HG03175 (cell line): ENCODE measurements around the gene ZDHHC5.
"Not testable (repeated sequence)": the region's sequence is repeated elsewhere in the genome, so short reads cannot be mapped to it uniquely, and the experiment has no call there.

Experiments used
- ATAC-seq: cut with Tn5 transposase; IDR thresholded peaks from one replicate; pipeline ENCODE4 v1.9.1; 2021; ENCODE audit warnings: mild to moderate bottlenecking, moderate library complexity; ENCODE audit not compliant: unreplicated experiment

The ZDHHC5 gene

DNA sequence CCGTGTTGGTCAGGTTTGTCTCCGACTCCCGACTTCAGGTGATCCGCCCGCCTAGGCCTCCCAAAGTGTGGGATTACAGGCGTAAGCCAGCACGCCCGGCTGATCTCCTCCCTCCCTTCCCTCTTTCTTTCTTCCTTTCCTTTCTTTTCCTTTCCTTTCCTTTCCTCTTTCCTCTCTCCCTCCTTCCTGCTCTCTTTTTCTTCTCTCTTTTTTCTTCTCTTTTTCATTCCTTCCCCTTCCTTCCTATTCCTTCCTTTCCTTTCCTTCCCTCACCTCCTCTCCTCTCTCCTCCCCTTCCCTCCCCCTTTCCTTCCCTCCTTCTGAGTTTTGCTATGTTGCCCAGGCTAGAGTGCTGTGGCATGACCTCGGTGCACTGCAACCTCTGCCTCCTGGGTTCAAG is 3.9 kb upstream of the ZDHHC5 start:
- ATAC-seq: no peak

DNA sequence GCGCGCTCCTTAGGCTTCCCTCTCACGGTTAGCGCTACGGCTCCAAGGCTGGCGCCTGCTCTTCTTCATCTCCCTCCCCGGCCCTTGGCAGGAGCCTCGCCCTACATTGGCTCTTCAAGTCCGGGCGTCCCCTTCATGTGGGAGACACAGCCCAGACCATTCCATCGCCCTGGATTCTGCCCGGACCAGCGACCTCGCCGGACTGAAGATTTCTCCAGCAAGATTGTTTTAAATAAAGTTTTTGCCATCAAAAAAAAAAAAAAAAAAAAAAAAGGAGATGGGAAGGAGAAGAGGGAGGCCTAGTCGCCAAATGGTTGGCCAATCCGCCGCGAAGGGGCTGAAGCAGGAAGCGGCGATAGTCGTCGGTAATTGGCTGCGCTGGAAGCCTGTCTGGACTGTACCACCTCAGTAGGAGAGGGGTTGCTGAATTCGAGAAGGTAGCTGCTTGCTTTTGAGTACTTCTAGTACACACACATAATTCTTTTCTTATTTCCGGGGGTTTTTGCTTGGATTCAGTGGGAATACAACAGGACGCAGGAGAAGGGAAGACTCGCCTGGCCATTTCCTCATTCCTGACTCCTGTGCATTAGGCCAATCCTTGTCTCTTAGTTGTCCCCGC is 688 bp upstream of the ZDHHC5 start:
- peak; percentile 68 for ATAC-seq

DNA sequence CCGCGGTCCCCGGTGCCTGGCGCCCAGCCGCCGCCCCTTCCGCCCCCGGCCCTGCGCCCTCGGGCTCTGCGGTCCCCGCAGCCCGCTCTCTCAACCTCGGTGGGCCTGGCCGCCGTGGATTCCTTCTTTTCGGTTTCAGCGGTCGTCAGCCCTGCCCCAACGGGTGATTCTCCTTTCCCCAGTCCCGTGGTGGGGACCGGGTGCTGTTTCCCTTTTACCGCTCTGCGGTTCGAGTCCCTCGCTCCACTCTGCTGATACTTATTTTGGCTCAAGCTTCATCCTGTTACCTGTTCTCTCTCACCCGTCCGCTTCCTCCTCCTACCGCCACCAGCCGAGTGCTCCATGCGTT is 494 bp downstream of the ZDHHC5 start:
- peak; percentile 8 for ATAC-seq

DNA sequence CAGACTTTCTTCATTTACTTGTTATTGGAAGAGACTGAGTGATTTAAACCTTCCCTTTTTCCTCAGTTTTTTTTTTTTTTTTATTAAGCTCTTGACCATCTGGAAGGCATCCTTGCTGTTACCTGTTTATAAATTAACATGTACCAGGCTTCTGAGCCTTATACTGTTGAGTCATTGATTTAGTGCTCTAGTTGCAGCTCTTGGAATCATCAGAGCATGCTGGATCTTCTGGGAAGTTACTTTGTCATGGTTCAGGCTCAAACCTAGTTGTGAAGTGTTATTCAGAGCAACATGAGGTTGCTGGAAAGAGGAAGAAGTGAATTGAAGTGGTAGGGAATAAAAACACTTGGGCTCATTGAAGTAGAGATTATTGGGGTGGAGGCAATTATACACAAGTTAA is 6.3 kb downstream of the ZDHHC5 start:
- no peak for ATAC-seq

GRCh38 chr11:57675176-57675941 is 7.4 kb downstream of the ZDHHC5 start:
- no peak for ATAC-seq

DNA sequence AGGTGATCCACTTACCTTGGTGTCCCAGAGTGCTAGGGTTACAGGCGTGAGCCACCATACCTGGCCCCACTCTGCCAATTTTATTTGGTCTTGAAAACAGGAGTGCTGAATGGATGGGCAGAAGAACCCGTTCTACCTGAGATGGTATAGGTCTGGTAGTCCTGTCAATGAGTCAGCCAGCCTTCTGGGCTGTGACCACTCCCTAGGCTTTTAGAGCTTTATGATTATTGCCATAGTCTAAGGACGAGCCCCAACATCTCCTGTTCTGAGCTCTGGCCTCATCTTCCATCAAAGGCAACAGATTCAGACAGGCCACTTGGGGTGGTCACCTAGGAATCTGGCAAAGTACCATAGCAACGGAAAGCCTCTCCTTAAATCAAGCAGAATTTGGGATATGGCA is 11.5 kb downstream of the ZDHHC5 start:
- ATAC-seq: no peak

- no peak for ATAC-seq
Measured at GRCh38 chr11:57680552-57680874, 12.6 kb downstream of the ZDHHC5 start.

GRCh38 chr11:57681168-57681567 is 13.3 kb downstream of the ZDHHC5 start:
- ATAC-seq: no peak

DNA sequence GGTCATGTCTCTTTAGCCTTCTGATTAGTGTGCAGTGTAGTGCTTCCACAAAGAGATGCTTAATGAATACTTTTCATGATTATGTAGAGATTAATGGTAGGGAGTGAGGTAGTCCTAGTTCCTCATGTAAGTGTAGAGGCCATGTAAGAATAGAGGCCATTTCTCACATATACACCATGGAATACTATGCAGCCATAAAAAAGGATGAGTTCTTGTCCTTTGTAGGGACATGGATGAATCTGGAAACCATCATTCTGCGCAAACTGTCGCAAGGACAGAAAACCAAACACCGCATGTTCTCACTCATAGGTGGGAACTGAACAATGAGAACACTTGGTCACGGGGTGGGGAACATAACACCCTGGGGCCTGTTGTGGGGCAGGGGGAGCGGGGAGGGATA is 22.6 kb downstream of the ZDHHC5 start:
- ATAC-seq: not testable (repeated sequence)

DNA sequence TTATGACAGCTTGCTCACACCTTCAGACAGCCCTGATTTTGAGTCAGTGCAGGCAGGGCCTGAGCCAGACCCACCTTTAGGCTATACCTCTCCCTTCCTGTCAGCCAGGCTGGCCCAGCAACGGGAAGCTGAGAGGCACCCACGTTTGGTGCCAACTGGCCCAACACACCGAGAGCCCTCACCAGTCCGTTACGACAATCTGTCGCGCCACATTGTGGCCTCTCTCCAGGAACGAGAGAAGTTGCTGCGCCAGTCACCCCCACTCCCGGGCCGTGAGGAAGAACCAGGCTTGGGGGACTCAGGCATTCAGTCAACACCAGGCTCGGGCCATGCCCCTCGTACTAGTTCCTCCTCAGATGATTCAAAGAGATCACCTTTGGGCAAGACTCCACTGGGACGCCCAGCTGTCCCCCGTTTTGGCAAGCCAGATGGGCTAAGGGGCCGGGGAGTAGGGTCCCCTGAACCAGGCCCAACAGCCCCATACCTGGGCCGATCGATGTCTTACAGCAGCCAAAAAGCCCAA is 31.0 kb downstream of the ZDHHC5 start:
- ATAC-seq: no peak

- no peak for ATAC-seq
Measured at GRCh38 chr11:57699813-57700212, 31.9 kb downstream of the ZDHHC5 start.

GRCh38 chr11:57700425-57700824 is 32.5 kb downstream of the ZDHHC5 start:
- ATAC-seq: no peak

DNA sequence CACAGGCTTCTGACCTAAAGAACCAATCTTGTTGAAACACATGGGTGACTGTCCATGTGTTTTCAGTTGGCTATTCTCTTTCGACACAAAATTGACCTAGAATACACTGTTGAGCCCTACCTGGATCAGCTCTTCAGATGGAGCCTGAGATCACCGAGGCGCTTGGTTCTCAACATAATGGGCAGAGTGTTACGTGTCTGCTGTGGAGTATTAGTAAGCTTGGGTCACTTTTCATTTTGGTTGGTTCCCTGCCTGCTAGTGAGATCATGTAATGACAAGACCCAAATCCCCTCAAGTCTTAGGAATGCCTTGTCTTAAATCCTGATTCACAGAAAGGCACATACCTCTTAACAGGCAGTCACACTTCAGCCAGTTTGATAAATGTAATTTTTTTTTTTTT is 35.4 kb downstream of the ZDHHC5 start:
- ATAC-seq: no peak

DNA sequence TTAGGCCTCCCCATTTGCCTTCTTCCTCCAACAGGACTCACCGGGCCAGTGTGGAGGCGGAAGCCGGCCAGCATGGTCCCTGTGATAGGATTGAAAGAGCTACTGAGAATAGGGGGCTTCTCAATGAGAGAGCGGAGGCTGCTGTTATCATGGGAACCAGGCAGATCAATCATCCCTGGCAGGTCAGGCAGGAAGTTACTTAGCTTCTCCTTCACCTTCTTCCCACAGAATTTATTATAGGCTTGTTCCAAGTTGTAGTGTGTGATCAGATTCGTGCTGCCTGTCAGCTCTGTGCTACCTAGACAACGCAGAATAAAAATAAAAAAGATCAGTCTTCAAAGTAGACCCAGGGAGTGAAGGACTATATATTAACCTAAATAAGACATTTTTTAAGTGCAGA is 37.0 kb downstream of the ZDHHC5 start:
- no peak for ATAC-seq

DNA sequence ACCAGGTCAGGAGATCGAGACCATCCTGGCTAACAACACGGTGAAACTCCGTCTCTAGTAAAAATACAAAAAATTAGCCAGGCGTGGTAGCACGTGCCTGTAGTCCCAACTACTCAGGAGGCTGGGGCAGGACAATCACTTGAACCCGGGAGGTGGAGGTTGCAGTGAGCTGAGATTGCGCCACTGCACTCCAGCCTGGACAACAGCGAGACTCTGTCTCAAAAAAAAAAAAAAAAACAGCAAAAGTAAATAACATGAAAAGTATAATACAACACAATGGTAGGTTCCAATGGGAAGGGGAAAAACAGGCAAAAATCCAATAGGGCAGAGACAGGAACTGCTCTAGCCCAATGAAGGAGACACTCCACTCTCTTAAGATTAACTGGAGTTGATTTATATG is 37.5 kb downstream of the ZDHHC5 start:
- not testable (repeated sequence) for ATAC-seq

DNA sequence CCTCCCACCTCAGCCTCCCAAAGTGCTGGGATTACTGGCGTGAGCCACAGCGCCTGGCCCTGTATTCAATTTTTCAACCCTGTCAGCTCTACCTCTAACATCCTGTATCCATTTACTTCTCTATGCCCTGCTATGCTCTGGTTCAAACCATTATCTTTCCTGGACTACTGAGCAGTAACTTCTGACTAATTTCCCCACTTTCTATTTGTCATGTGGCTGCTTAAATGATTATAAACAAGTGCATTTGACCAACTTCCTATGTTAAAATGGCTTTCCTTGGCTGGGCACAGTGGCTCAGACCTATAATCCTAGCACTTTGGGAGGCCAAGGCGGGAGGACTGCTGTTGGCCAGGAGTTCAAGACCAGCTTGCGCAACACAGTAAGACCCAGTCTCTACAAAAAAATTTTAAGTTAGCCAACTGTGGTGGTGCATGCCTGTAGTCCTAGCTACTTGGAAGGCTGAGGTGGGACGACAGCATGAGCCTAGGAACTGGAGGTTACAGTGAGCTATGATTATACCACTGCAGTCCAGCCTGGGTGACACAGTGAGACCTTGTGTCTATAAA is 42.0 kb downstream of the ZDHHC5 start:
- no peak for ATAC-seq

- peak; percentile 55 for ATAC-seq
Measured at GRCh38 chr11:57711414-57712255, 43.7 kb downstream of the ZDHHC5 start, which contains the start of gene MED19. MED19 (minus strand) TSS chr11:57712215; CDS start chr11:57712179, 36 bp downstream.

- ATAC-seq: peak; percentile 94
Measured at GRCh38 chr11:57712256-57713150, 44.6 kb downstream of the ZDHHC5 start, which contains the start of gene TMX2. TMX2 (plus strand) TSS chr11:57712593; CDS start chr11:57712619, 26 bp downstream.

- ATAC-seq: no peak
Measured at GRCh38 chr11:57713835-57714234, 45.9 kb downstream of the ZDHHC5 start.

GRCh38 chr11:57716726-57717125 is 48.8 kb downstream of the ZDHHC5 start:
- not testable (repeated sequence) for ATAC-seq
